Neuronal stem cell (in vitro differentiated cells): Measurements from ENCODE around the gene CDC45.

Source experiments
- DNase-seq: peaks from one replicate; pipeline ENCODE4 v3.0.0-alpha.2; 2013; ENCODE audit warnings: low spot score
- H2AFZ ChIP-seq: one replicate; pipeline ENCODE4 v1.6.1; 2013; ENCODE audit warnings: mild to moderate bottlenecking, low read length, inconsistent platforms
- H2AK5ac ChIP-seq: 2 replicates; pipeline ENCODE4 v1.6.1; 2013; ENCODE audit warnings: low read depth, mild to moderate bottlenecking, inconsistent platforms, low read length, moderate library complexity, mixed read lengths
- H2BK120ac ChIP-seq: 2 replicates; pipeline ENCODE4 v1.6.1; 2013; ENCODE audit warnings: low read depth, mild to moderate bottlenecking, inconsistent platforms, low read length, moderate library complexity, mixed read lengths
- H2BK12ac ChIP-seq: one replicate; pipeline ENCODE4 v1.6.1; 2013; ENCODE audit warnings: low read length, inconsistent platforms
- H2BK15ac ChIP-seq: 2 replicates; pipeline ENCODE4 v1.6.1; 2013; ENCODE audit warnings: mild to moderate bottlenecking, low read length, inconsistent platforms, mixed read lengths
- H2BK5ac ChIP-seq: one replicate; pipeline ENCODE4 v1.6.1; 2013; ENCODE audit warnings: inconsistent platforms, mild to moderate bottlenecking, low read length, moderate library complexity
- H3K14ac ChIP-seq: one replicate; pipeline ENCODE4 v1.6.1; 2013; ENCODE audit warnings: low read length, inconsistent platforms
- H3K18ac ChIP-seq: 2 replicates; pipeline ENCODE4 v1.6.1; 2013; ENCODE audit warnings: low read length, inconsistent platforms
- H3K23ac ChIP-seq: 2 replicates; pipeline ENCODE4 v1.6.1; 2013; ENCODE audit warnings: low read depth, mild to moderate bottlenecking, mixed read lengths, low read length, inconsistent platforms; ENCODE audit not compliant: poor library complexity
- H3K27ac ChIP-seq: replicated peaks from 3 replicates; pipeline ENCODE4 v1.5.1; 2013; ENCODE audit warnings: low read length, inconsistent platforms
- H3K27me3 ChIP-seq, 3 experiments: 2 replicates each; pipeline ENCODE4 v1.6.1; 2013; ENCODE audit warnings: low read length in 3 of 3, mild to moderate bottlenecking in 2 of 3, inconsistent platforms in 1 of 3, low read depth in 1 of 3, mixed read lengths in 1 of 3, moderate library complexity in 1 of 3; ENCODE audit not compliant: control insufficient read depth in 3 of 3, insufficient read depth in 3 of 3
- H3K36me3 ChIP-seq, 2 donors: replicated peaks in 1 of 2; 2 replicates each; pipeline ENCODE4 v1.6.1; 2013; ENCODE audit warnings: low read length in 2 of 2; ENCODE audit not compliant: control insufficient read depth in 2 of 2, insufficient read depth in 2 of 2
- H3K4ac ChIP-seq: 2 replicates; pipeline ENCODE4 v1.6.1; 2013; ENCODE audit warnings: inconsistent platforms, mild to moderate bottlenecking, low read length, moderate library complexity
- H3K4me1 ChIP-seq, 2 donors: 1 replicate in 1 of 2; 2 replicates in 1 of 2; pipeline ENCODE4 v1.6.1; 2013; ENCODE audit warnings: low read length in 2 of 2, low read depth in 1 of 2; ENCODE audit not compliant: control insufficient read depth in 2 of 2, insufficient read depth in 1 of 2
- H3K4me2 ChIP-seq: one replicate; pipeline ENCODE4 v1.6.1; 2013; ENCODE audit warnings: mild to moderate bottlenecking, low read length, inconsistent platforms; ENCODE audit not compliant: insufficient read depth, poor library complexity, severe bottlenecking
- H3K4me3 ChIP-seq, 2 donors: 2 replicates each; pipeline ENCODE4 v1.5.1; 2013; ENCODE audit warnings: low read length in 2 of 2, mild to moderate bottlenecking in 2 of 2, inconsistent platforms in 1 of 2, moderate library complexity in 1 of 2
- H3K79me1 ChIP-seq: one replicate; pipeline ENCODE4 v1.6.1; 2013; ENCODE audit warnings: low read depth, mild to moderate bottlenecking, inconsistent platforms, low read length, moderate library complexity
- H3K9ac ChIP-seq: one replicate; pipeline ENCODE4 v1.6.1; 2013; ENCODE audit warnings: mild to moderate bottlenecking, low read depth, low read length, inconsistent platforms; ENCODE audit not compliant: poor library complexity
- H3K9me3 ChIP-seq, 2 donors: replicated peaks in 1 of 2; 2 replicates each; pipeline versions ENCODE3 to v1.6.1; 2013; ENCODE audit warnings: low read length in 2 of 2, mild to moderate bottlenecking in 2 of 2, inconsistent platforms in 1 of 2, low read depth in 1 of 2, mixed read lengths in 1 of 2, moderate library complexity in 1 of 2; ENCODE audit not compliant: control insufficient read depth in 2 of 2, insufficient read depth in 1 of 2
- H4K8ac ChIP-seq: one replicate; pipeline ENCODE4 v1.6.1; 2013; ENCODE audit warnings: low read depth, mild to moderate bottlenecking, inconsistent platforms, low read length, moderate library complexity
- H4K91ac ChIP-seq: one replicate; pipeline ENCODE4 v1.6.1; 2013; ENCODE audit warnings: low read length, low read depth, mild to moderate bottlenecking, inconsistent platforms; ENCODE audit not compliant: poor library complexity
- WGBS, 2 donors: extraction: QIAGEN DNeasy Blood & Tissue Kit; methylation state at CpG; one replicate each; pipeline ENCODE4 v1.1.7; 2013; ENCODE audit warnings: missing lambda C conversion rate in 2 of 2, mixed read lengths in 1 of 2; ENCODE audit not compliant: insufficient read length in 2 of 2, insufficient replicate concordance in 1 of 2; ENCODE audit errors: extremely low coverage in 2 of 2; 5-methylcytosine and 5-hydroxymethylcytosine counted together

CDC45 gene

GRCh38 chr22:19490628-19491230, 11.0 kb downstream of the CDC45 start:
- Histone ChIP-seq H2AFZ (no peak overlapping the region), H2BK12ac (no peak overlapping the region), H3K4me1 (no peaks in the 10 kb centered on the region), H3K27ac (no peak overlapping the region), H3K4ac (no peak overlapping the region), H3K18ac (no peak overlapping the region), H3K36me3 (peaks cover 16 to 92% of the 10 kb centered on the region in 2 donors), H3K23ac (no peak overlapping the region), H3K79me1 (peaks cover 2% of the 10 kb centered on the region), H2BK5ac (no peak overlapping the region), H3K9ac (no peak overlapping the region), H2BK120ac (no peak overlapping the region), H4K8ac (no peak overlapping the region), H3K4me3 (no peak overlapping the region), H2AK5ac (no peak overlapping the region), H3K27me3 (no peaks in the 10 kb centered on the region), H3K14ac (no peak overlapping the region), H2BK15ac (no peak overlapping the region), H3K9me3 (peaks cover 0 to 2% of the 10 kb centered on the region in 2 donors), H4K91ac (no peak overlapping the region), H3K4me2 (no peak overlapping the region)
- DNase-seq: no peak
- WGBS, 2 donors: no CpG with 5 or more reads among the region's 5 CpGs

DNA sequence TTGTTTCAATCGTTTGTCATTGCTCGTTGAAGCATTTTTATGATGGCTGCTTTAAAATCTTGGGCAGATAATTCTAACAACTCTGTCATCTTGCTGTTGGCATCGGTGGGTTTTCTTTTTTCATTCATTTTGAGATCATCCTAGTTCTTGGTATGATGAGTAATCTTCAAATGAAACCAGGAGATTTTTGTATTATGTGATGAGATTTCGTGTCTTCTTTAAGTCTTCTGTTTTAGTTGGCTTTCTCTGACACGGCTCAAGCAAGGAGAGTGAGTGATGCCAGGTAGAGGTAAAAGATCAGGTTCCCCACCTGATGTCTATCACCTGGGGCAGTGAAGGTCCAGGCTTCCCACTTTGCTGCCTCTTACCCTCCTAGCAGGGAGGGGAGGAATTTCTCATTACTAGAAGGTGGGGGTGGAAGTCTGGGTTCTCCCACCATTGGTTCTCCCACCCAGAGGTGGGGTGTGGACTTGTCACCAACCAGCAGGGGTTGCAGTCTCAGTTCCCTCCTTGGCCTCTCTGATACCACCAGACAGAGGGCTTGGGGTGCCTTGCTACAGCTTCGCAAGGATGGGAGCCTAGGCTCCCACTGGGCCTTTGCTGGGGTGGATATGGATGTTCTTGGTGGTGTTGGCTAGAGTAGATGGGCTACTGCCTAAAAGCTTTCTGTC, 12.9 kb downstream of the CDC45 start:
- H3K36me3 ChIP-seq: peaks cover 22 to 97% of the 10 kb centered on the region in 2 donors
- no peaks in the 10 kb centered on the region for H3K27me3 ChIP-seq
- H2AK5ac ChIP-seq: no peak overlapping the region
- no peak overlapping the region for H2AFZ ChIP-seq
- no peak overlapping the region for H3K9ac ChIP-seq
- peaks cover 0 to 2% of the 10 kb centered on the region in 2 donors for H3K9me3 ChIP-seq
- no peak overlapping the region for H3K4ac ChIP-seq
- peaks cover 2% of the 10 kb centered on the region for H3K79me1 ChIP-seq
- no peak for DNase-seq
- H2BK12ac ChIP-seq: no peak overlapping the region
- H2BK15ac ChIP-seq: no peak overlapping the region
- H3K4me2 ChIP-seq: no peak overlapping the region
- no peak overlapping the region for H3K23ac ChIP-seq
- no peak overlapping the region for H4K91ac ChIP-seq
- no peak overlapping the region for H3K18ac ChIP-seq
- no peaks in the 10 kb centered on the region for H3K4me1 ChIP-seq
- no CpG with 5 or more reads among the region's 6 CpGs for WGBS, 2 donors
- no peak overlapping the region for H2BK120ac ChIP-seq
- no peak overlapping the region for H3K27ac ChIP-seq
- no peak overlapping the region for H3K4me3 ChIP-seq
- H4K8ac ChIP-seq: no peak overlapping the region
- no peak overlapping the region for H2BK5ac ChIP-seq
- H3K14ac ChIP-seq: no peak overlapping the region

DNA sequence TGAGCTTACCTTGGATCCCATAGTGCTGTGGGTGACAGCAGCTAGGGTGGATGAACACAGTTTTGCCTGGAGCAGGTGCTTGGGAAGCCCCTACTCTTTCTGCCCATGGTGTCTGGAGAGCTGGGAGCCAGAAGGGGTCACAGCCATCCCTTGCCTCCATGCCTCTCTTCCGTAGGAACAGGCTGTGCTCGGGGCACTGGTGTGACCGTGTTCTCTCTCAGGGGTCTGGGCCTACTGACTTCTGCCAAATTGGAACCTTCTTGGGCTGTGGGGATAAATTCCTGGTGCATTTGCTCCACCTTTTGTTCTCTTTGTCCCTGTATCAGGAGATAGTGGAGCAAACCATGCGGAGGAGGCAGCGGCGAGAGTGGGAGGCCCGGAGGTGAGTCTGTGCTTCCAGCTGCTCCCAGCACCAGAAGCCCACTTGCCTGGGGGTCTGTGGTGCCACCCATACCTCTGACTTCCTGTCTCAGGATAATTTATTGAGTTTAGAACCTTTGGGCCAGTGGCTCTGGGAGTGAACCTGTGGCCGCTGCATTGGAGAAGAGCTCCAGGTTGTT, 14.4 kb downstream of the CDC45 start:
- H2BK12ac ChIP-seq: no peak overlapping the region
- H2BK15ac ChIP-seq: no peak overlapping the region
- H4K91ac ChIP-seq: no peak overlapping the region
- no peak overlapping the region for H2BK5ac ChIP-seq
- no peaks in the 10 kb centered on the region for H3K4me1 ChIP-seq
- no peak overlapping the region for H3K23ac ChIP-seq
- H3K4ac ChIP-seq: no peak overlapping the region
- H3K9ac ChIP-seq: no peak overlapping the region
- H2BK120ac ChIP-seq: no peak overlapping the region
- no peak overlapping the region for H3K27ac ChIP-seq
- no peaks in the 10 kb centered on the region for H3K27me3 ChIP-seq
- no peak overlapping the region for H2AK5ac ChIP-seq
- H3K14ac ChIP-seq: no peak overlapping the region
- no peak overlapping the region for H4K8ac ChIP-seq
- H3K36me3 ChIP-seq: peaks cover 23 to 96% of the 10 kb centered on the region in 2 donors
- DNase-seq: no peak
- H3K9me3 ChIP-seq: peaks cover 0 to 2% of the 10 kb centered on the region in 2 donors
- no peak overlapping the region for H3K18ac ChIP-seq
- H3K79me1 ChIP-seq: peaks cover 1% of the 10 kb centered on the region
- no peak overlapping the region for H3K4me2 ChIP-seq
- no peak overlapping the region for H3K4me3 ChIP-seq
- WGBS, 2 donors: no CpG with 5 or more reads among the region's 8 CpGs
- no peak overlapping the region for H2AFZ ChIP-seq

DNA sequence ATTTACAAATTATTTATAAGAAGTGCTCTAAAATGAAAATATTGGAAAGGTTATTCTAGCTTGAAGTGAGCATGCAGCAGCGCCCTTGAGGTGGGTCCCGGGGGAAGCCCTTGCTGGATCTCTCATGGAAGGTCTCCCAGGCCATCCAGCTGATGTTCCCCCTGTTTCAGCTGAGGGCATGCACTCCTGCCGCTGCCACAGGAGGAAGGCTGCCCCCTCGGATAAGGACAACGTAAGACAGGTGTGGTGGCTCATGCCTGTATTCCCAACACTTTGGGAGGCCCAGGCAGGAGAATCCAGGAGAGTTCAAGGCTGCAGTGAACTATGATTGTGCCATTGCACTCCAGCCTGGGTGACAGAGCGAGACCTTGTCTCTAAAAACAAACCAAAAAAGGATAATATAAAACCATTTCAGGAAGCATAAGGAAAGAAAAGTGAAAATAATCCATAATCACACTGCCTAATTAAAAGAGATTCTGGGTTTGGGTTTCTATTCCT, 15.0 kb downstream of the CDC45 start:
- no CpG with 5 or more reads among the region's 6 CpGs for WGBS, 2 donors
- no peaks in the 10 kb centered on the region for H3K4me1 ChIP-seq
- H3K36me3 ChIP-seq: peaks cover 23 to 96% of the 10 kb centered on the region in 2 donors

More for the DNA sequence above, 15.0 kb downstream of the CDC45 start:
- no peak overlapping the region for H2AFZ ChIP-seq
- no peak overlapping the region for H3K9ac ChIP-seq
- H3K4me2 ChIP-seq: no peak overlapping the region
- peak overlapping the region in 1 of 2 donors; percentile 52 for H3K4me3 ChIP-seq
- H2BK12ac ChIP-seq: no peak overlapping the region
- no peak overlapping the region for H3K18ac ChIP-seq
- H3K27me3 ChIP-seq: no peaks in the 10 kb centered on the region
- no peak overlapping the region for H2BK15ac ChIP-seq
- no peak overlapping the region for H2AK5ac ChIP-seq
- no peak overlapping the region for H3K27ac ChIP-seq
- H4K8ac ChIP-seq: no peak overlapping the region
- peaks cover 1% of the 10 kb centered on the region for H3K79me1 ChIP-seq
- no peak for DNase-seq
- H2BK5ac ChIP-seq: no peak overlapping the region
- H3K14ac ChIP-seq: no peak overlapping the region
- H3K9me3 ChIP-seq: peaks cover 0 to 2% of the 10 kb centered on the region in 2 donors
- H4K91ac ChIP-seq: no peak overlapping the region
- H3K4ac ChIP-seq: no peak overlapping the region
- H2BK120ac ChIP-seq: no peak overlapping the region
- H3K23ac ChIP-seq: no peak overlapping the region
